Measurements from ENCODE around the gene FBXO15. TPM values are rescaled to one million over a fixed set of nuclear protein-coding genes. Genes with fewer than 3 reads are reported as not detected.

The FBXO15 gene
- total RNA-seq, 4 donors from 2014 or later, result 0.54 to 1.9 (median 0.72) TPM

DNA sequence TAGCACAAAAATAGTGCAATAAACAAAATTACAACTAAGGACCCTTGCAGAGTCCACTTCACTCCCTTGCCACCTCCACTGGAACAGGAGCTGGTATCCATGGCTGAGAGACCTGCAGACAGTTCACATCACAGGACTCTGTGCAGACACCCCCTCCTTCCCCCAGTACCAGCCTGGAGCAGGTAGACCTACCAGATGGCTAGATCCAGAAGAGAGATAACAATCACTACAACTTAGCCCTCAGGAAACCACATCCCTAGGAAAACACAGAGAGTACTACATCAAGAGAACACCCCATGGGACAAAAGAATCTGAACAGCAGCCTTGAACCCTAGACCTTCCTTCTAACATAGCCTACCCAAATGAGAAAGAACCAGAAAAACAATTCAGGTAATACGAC, 49.8 kb downstream of the FBXO15 start:
- H3K27me3 ChIP-seq, result no peaks in the 10 kb centered on the region
- no peaks in the 10 kb centered on the region for H3K4me1 ChIP-seq
- no peaks in the 10 kb centered on the region for H3K36me3 ChIP-seq
- TF ChIP-seq, protein P1, sequence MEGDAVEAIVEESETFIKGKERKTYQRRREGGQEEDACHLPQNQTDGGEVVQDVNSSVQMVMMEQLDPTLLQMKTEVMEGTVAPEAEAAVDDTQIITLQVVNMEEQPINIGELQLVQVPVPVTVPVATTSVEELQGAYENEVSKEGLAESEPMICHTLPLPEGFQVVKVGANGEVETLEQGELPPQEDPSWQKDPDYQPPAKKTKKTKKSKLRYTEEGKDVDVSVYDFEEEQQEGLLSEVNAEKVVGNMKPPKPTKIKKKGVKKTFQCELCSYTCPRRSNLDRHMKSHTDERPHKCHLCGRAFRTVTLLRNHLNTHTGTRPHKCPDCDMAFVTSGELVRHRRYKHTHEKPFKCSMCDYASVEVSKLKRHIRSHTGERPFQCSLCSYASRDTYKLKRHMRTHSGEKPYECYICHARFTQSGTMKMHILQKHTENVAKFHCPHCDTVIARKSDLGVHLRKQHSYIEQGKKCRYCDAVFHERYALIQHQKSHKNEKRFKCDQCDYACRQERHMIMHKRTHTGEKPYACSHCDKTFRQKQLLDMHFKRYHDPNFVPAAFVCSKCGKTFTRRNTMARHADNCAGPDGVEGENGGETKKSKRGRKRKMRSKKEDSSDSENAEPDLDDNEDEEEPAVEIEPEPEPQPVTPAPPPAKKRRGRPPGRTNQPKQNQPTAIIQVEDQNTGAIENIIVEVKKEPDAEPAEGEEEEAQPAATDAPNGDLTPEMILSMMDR (IDR thresholded peaks at IDR 0.05), result no peak
- TF ChIP-seq POLR2A (IDR thresholded peaks at IDR 0.05), result no peak
- no peak for DNase-seq
- no peak overlapping the region for H3K27ac ChIP-seq
- intact Hi-C loops (cut with DNase I), result no loop called here
- no peaks in the 10 kb centered on the region for H3K9me3 ChIP-seq
- no peak overlapping the region for H3K4me3 ChIP-seq (replicated peaks in 1 of 3)
- 83 to 92% methylated on average over 1 of the region's 1 CpG for WGBS, 2 donors

- Histone ChIP-seq H3K4me1 (no peaks in the 10 kb centered on the region), H3K27me3 (no peaks in the 10 kb centered on the region), H3K27ac (no peak overlapping the region), H3K36me3 (no peaks in the 10 kb centered on the region), H3K4me3 (replicated peaks in 1 of 3) (no peak overlapping the region), H3K9me3 (no peaks in the 10 kb centered on the region)
- no peak for TF ChIP-seq POLR2A (IDR thresholded peaks at IDR 0.05)
- TF ChIP-seq, protein P1 (IDR thresholded peaks at IDR 0.05), result no peak
- 85 to 96% methylated on average over 2 to 3 of the region's 3 CpGs for WGBS, 2 donors
- intact Hi-C loops (cut with DNase I), result no loop called here
- DNase-seq, result no peak
Observed at GRCh38 chr18:74092922-74093321, 54.7 kb downstream of the FBXO15 start.

DNA sequence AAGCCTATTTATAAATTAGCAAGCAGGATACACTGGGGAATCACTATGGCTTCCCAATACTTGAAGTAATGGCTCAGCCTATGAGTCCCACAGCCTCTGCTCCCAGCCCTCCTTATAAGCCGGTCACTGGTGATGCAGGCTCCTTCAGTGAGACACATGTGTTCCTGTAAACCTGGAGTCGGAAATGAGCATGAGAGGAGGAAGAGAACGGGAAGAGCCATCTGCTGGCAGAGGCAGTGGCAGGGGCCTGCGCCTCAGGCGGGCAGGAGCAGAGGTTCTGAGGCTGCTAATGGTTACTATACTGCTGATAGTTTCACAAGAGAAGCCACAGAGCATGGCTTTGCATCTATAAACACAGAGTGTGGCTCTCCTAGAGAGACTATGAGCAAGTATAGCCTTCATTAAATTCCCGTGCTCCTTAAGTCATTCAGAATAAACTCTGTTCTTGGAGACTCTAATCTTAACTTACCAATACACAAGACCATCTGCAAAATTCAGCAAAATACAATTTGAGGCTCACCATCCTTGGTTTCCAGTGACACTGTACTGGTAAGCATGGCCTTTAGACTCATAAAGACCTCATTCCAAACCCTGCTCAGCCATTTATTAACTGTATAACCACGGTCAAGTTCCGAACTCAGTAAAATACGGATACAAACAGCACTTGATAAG, 63.3 kb downstream of the FBXO15 start:
- Histone ChIP-seq H3K4me1 (no peaks in the 10 kb centered on the region), H3K4me3 (replicated peaks in 1 of 3) (no peak overlapping the region), H3K27me3 (no peaks in the 10 kb centered on the region), H3K36me3 (no peaks in the 10 kb centered on the region), H3K9me3 (no peaks in the 10 kb centered on the region), H3K27ac (no peak overlapping the region)
- no peak for DNase-seq
- WGBS, 2 donors, result 91 to 93% methylated on average over 9 of the region's 9 CpGs
- no peak for TF ChIP-seq POLR2A (IDR thresholded peaks at IDR 0.05)
- TF ChIP-seq, protein P1 (IDR thresholded peaks at IDR 0.05), result no peak
- intact Hi-C loops (cut with DNase I), result no loop called here

GRCh38 chr18:74083557-74083952, 64.1 kb downstream of the FBXO15 start:
- no peak for DNase-seq
- no peaks in the 10 kb centered on the region for H3K27me3 ChIP-seq
- intact Hi-C loops (cut with DNase I), result no loop called here
- TF ChIP-seq POLR2A (IDR thresholded peaks at IDR 0.05), result no peak
- TF ChIP-seq, protein P1 (IDR thresholded peaks at IDR 0.05), result no peak
- no peaks in the 10 kb centered on the region for H3K36me3 ChIP-seq
- 48 to 70% methylated on average over 3 of the region's 3 CpGs for WGBS, 2 donors
- H3K4me3 ChIP-seq (replicated peaks in 1 of 3), result no peak overlapping the region
- no peaks in the 10 kb centered on the region for H3K4me1 ChIP-seq
- H3K9me3 ChIP-seq, result no peaks in the 10 kb centered on the region
- no peak overlapping the region for H3K27ac ChIP-seq

DNA sequence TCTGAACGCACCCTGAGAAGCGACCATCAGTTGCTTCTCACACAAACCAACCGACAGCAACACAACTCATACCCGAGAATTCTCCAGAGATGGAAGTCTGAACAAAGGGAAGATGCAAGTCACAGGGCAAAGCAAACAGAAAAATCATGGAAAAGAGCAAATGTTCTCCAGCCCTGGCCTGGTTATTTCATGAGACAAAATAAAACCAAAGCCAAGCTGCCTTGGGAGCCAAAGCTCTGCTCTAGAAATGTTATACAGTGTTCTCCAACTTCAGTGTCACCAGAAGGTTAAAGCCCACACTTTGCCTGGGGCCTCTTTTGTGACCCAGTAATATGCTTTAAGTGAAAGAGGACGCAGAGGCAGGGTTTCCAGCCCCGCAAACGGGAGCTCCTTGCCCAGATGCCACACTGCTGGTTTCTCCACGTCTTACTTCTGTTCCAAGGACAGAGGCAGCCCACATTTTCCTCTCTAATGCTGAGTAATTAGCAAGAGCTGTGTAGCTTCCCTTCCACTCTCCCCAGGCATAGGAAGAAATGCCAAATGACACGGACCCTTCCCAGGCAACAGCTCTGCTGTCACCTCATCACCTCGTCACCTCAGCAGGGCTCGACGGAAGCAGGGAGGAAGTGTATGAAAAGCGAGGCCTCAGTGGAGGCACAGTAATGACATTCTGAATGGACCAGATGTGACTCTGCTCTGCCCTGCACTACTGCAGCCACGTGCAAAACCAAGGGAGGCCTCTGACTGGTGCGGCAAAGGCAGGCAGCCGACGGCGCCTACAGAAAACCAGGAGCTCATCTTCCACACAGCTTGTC, 64.7 kb downstream of the FBXO15 start:
- Histone ChIP-seq H3K4me3 (replicated peaks in 1 of 3) (no peak overlapping the region), H3K27ac (no peak overlapping the region), H3K27me3 (no peaks in the 10 kb centered on the region), H3K4me1 (no peaks in the 10 kb centered on the region), H3K9me3 (no peaks in the 10 kb centered on the region), H3K36me3 (no peaks in the 10 kb centered on the region)
- DNase-seq, result no peak
- intact Hi-C loops (cut with DNase I), result no loop called here
- TF ChIP-seq, protein P1 (IDR thresholded peaks at IDR 0.05), result no peak
- WGBS, 2 donors, result 62 to 64% methylated on average over 18 of the region's 18 CpGs

Measured in thyroid gland (tissue), 4 donors.